Measurements from ENCODE around the gene TMEM238. TPM values are rescaled to one million over a fixed set of nuclear protein-coding genes. Genes with fewer than 3 reads are reported as not detected.

TMEM238 gene
- total RNA-seq, 2 experiments from 2014 or later = 14.2 to 14.3 TPM

DNA sequence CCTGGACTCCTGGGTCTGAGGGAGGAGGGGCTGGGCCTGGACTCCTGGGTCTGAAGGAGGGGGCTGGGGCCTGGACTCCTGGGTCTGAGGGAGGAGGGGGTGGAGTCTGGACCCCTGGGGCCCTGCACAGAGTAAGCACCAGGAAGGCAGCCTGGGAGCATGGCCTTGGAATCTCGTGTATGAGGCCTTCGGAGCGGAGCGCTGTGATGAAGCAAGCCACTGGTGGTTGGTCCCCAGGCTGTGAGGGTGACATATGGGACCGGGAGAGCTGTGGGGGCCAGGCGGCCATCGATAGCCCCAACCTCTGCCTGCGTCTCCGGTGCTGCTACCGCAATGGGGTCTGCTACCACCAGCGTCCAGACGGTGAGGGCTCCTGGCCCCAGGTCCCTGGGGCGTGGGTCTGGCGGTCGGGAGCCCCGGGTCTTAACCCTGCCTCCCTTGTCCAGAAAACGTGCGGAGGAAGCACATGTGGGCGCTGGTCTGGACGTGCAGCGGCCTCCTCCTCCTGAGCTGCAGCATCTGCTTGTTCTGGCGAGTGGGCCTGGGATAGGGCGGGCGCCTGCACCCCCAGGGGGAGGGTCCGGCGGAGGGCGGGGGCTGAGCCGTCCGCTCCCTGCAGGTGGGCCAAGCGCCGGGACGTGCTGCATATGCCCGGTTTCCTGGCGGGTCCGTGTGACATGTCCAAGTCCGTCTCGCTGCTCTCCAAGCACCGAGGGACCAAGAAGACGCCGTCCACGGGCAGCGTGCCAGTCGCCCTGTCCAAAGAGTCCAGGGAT is 6.5 kb downstream of the TMEM238 start:
- CTCF ChIA-PET = no interaction called here
- peaks cover 11% of the 10 kb centered on the region for H3K4me1 Mint-ChIP-seq (ENCODE audit: low read depth)
- Histone ChIP-seq H3K9me3 (ENCODE audit: control insufficient read depth in 1 of 2, insufficient read depth in 1 of 2, low read length in 2 of 2) (peaks cover 0 to 10% of the 10 kb centered on the region in 2 experiments), H3K27ac (ENCODE audit: low read depth in 1 of 2, low read length in 2 of 2) (no peak overlapping the region), H3K27me3 (ENCODE audit: control insufficient read depth in 1 of 2, insufficient read depth in 2 of 2, low read length in 2 of 2) (peaks cover 25 to 36% of the 10 kb centered on the region in 2 experiments), H3K36me3 (ENCODE audit: insufficient read depth, low read length) (no peaks in the 10 kb centered on the region), H3K4me1 (ENCODE audit: insufficient read depth, low read length) (peaks cover 3% of the 10 kb centered on the region), H3K4me3 (ENCODE audit: low read length) (no peak overlapping the region)
- no peaks in the 10 kb centered on the region for H3K9me3 Mint-ChIP-seq
- DNase-seq (no peak), ATAC-seq (ENCODE audit: poor library complexity) (no peak)
- POLR2A ChIA-PET = no interaction called here
- no peak overlapping the region for H3K4me3 Mint-ChIP-seq
- no peaks in the 10 kb centered on the region for H3K36me3 Mint-ChIP-seq (ENCODE audit: low read depth)
- intact Hi-C loops (cut with DNase I, micrococcal nuclease) = no loop called here
- peaks cover 13% of the 10 kb centered on the region for H3K27me3 Mint-ChIP-seq
- no peak overlapping the region for H3K27ac Mint-ChIP-seq
- TF ChIP-seq, protein P1, sequence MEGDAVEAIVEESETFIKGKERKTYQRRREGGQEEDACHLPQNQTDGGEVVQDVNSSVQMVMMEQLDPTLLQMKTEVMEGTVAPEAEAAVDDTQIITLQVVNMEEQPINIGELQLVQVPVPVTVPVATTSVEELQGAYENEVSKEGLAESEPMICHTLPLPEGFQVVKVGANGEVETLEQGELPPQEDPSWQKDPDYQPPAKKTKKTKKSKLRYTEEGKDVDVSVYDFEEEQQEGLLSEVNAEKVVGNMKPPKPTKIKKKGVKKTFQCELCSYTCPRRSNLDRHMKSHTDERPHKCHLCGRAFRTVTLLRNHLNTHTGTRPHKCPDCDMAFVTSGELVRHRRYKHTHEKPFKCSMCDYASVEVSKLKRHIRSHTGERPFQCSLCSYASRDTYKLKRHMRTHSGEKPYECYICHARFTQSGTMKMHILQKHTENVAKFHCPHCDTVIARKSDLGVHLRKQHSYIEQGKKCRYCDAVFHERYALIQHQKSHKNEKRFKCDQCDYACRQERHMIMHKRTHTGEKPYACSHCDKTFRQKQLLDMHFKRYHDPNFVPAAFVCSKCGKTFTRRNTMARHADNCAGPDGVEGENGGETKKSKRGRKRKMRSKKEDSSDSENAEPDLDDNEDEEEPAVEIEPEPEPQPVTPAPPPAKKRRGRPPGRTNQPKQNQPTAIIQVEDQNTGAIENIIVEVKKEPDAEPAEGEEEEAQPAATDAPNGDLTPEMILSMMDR (IDR thresholded peaks at IDR 0.05) = no peak

DNA sequence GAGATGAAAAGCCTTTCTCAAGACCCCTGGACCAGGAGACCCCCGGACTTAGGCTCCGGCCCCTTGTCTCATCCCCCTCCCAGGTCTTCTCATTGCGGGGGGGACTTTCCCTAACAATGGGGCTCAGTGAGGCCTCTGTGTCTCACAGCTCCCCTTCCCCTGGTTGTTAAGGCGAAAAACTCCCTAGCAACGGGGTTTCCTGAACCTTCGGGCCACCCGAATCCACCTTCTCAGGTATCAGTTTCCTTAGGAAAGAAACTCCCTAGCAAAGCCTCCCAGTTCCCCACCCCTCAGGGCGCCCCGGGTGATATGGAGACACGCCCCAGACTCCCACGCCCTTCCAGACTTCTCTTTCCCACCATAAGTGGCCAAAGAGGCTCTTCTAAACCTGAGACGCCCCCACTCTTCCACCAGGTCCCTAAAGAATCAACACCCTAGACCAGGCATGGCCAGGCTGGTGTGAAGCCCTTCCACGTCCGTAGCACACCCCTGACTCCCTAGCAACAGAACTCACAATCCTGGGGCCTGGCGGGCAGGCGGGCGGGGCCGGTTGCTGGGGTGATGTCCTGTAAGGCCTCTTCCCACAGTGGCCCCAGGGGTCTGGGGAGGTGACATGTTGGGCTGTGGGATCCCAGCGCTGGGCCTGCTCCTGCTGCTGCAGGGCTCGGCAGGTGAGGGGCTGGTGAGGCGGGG is 7.7 kb downstream of the TMEM238 start, which contains the start of gene TMEM190:
TSS of gene TMEM190 (plus strand) at position 586 of the 693 bp plus-strand sequence. CDS start at position 614, 28 bp downstream.
- peaks cover under 1% of the 10 kb centered on the region for H3K4me1 Mint-ChIP-seq (ENCODE audit: low read depth)
- H3K9me3 Mint-ChIP-seq = no peaks in the 10 kb centered on the region
- no peak within 1 kb of the TSS for H3K4me3 Mint-ChIP-seq
- no peaks in the 10 kb centered on the region for H3K36me3 Mint-ChIP-seq (ENCODE audit: low read depth)
- Histone ChIP-seq H3K4me3 (ENCODE audit: low read length) (no peak within 1 kb of the TSS), H3K9me3 (ENCODE audit: control insufficient read depth in 1 of 2, insufficient read depth in 1 of 2, low read length in 2 of 2) (peaks cover 0 to 15% of the 10 kb centered on the region in 2 experiments), H3K27ac (ENCODE audit: low read depth in 1 of 2, low read length in 2 of 2) (no peak within 1 kb of the TSS), H3K36me3 (ENCODE audit: insufficient read depth, low read length) (no peaks in the 10 kb centered on the region), H3K27me3 (ENCODE audit: control insufficient read depth in 1 of 2, insufficient read depth in 2 of 2, low read length in 2 of 2) (peaks cover 35 to 45% of the 10 kb centered on the region in 2 experiments), H3K4me1 (ENCODE audit: insufficient read depth, low read length) (no peaks in the 10 kb centered on the region)
- no peak within 1 kb of the TSS for H3K27ac Mint-ChIP-seq
- intact Hi-C loops (cut with DNase I, micrococcal nuclease) = no loop called here
- DNase-seq (no peak), ATAC-seq (ENCODE audit: poor library complexity) (no peak)
- peaks cover 24% of the 10 kb centered on the region for H3K27me3 Mint-ChIP-seq
- TF ChIP-seq, protein P1 (IDR thresholded peaks at IDR 0.05) = no peak
- POLR2A ChIA-PET = interaction anchor here (1.2 kb wide), 1 partner anchor 37 kb away, joined by 4 read pairs; the partner anchor contains the start of gene KMT5C
- CTCF ChIA-PET = no interaction called here

DNA sequence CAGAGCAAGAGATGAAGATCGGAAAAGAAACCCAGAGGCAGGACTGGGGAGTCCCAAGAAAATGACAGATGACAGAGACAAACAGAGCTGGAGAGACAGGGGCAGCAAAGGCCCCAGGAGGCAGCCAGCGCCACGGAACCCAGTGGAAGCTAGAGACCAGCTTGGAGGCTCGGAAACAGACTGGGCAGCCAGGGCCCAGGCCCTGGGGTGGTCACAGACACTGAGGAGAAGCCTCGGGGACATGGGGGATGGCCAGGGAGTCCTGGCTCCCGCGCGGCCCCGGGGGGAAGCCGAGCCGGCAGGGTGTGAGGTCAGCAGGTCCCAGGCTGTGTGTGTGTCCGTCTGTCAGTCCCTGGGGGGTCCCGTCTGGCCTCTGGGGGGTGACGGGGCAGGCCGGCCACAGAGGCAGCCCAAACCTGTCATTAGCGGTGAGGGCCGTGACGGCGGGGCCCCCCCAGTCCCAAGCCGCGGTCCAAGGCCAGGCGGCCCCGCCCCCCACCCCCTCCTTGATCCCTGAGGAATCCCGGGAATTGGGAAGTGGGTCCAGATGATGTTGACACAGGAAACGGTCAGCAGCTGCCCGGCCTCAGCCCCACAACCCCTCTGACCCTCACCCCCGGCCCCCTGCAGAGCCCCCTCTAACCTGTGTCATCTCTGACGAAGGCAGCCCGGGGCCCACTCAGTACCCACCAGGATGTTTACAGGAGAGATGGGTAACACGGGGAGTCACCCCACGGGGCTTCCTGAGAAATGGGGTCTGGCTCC is 9.9 kb downstream of the TMEM238 start:
- TF ChIP-seq, protein P1 (IDR thresholded peaks at IDR 0.05) = no peak
- ChIA-PET POLR2A (no interaction called here), CTCF (no interaction called here)
- H3K36me3 Mint-ChIP-seq (ENCODE audit: low read depth) = no peaks in the 10 kb centered on the region
- H3K9me3 Mint-ChIP-seq = no peaks in the 10 kb centered on the region
- Histone ChIP-seq H3K4me1 (ENCODE audit: insufficient read depth, low read length) (peaks cover 13% of the 10 kb centered on the region), H3K36me3 (ENCODE audit: insufficient read depth, low read length) (no peaks in the 10 kb centered on the region), H3K9me3 (ENCODE audit: control insufficient read depth in 1 of 2, insufficient read depth in 1 of 2, low read length in 2 of 2) (peaks cover 0 to 21% of the 10 kb centered on the region in 2 experiments), H3K27ac (ENCODE audit: low read depth in 1 of 2, low read length in 2 of 2) (no peak overlapping the region), H3K4me3 (ENCODE audit: low read length) (no peak overlapping the region), H3K27me3 (ENCODE audit: control insufficient read depth in 1 of 2, insufficient read depth in 2 of 2, low read length in 2 of 2) (peaks cover 51 to 63% of the 10 kb centered on the region in 2 experiments)
- H3K27me3 Mint-ChIP-seq = peaks cover 41% of the 10 kb centered on the region
- H3K27ac Mint-ChIP-seq = no peak overlapping the region
- peaks cover 5% of the 10 kb centered on the region for H3K4me1 Mint-ChIP-seq (ENCODE audit: low read depth)
- intact Hi-C loops (cut with DNase I, micrococcal nuclease) = no loop called here
- DNase-seq (no peak), ATAC-seq (ENCODE audit: poor library complexity) (no peak)
- H3K4me3 Mint-ChIP-seq = no peak overlapping the region

Data from CD4-positive, alpha-beta T cell (primary cell).